Measurements from ENCODE around the gene KITLG. TPM values are rescaled to one million over a fixed set of nuclear protein-coding genes. Genes with fewer than 3 reads are reported as not detected.

Gene KITLG
- total and polyA plus RNA-seq, 2 experiments from 2014 or later: 4.3 to 30.4 TPM

DNA sequence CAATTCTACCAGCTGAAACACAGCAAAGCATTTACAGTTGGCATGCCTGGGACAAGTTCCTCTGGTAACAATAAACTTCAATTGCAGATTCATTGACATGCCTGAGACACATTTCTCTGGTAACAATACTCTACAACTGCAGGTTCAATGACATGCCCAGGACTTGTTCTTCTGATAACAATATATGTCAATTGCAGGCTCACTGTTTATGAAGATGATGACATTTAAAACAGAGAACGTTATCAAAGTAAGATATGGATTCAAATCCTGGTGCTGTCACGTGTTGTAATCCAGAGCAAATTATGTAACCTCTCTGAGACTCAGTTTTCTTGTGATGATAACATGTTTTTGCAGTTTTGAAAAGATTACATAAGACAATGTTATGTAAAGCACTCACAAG is 20.5 kb downstream of the KITLG start:
- no peak overlapping the region for H2AFZ ChIP-seq
- peak overlapping the region; percentile 9 for H3K27ac ChIP-seq
- no peak overlapping the region for H3K4me2 ChIP-seq
- H3K27me3 ChIP-seq: no peaks in the 10 kb centered on the region
- H3K4me1 ChIP-seq (ENCODE audit: insufficient read depth): peaks cover 6% of the 10 kb centered on the region
- H3K79me2 ChIP-seq: peaks cover 80% of the 10 kb centered on the region
- no peaks in the 10 kb centered on the region for H3K36me3 ChIP-seq (replicated peaks; ENCODE audit: insufficient read depth, low read depth)
- no peak for DNase-seq (ENCODE audit: low spot score)
- no peaks in the 10 kb centered on the region for H3K9me3 ChIP-seq (ENCODE audit: low read depth)
- no peaks in the 10 kb centered on the region for H4K20me1 ChIP-seq (ENCODE audit: insufficient read depth, poor library complexity, severe bottlenecking)
- WGBS (ENCODE audit: low lambda C conversion rate, missing lambda C conversion rate): 47% methylated on average over 2 of the region's 2 CpGs
- no peak for TF ChIP-seq EZH2phosphoT487 (IDR thresholded peaks at IDR 0.05; ENCODE audit: low read depth, severe bottlenecking, unreplicated experiment)
- no peak for TF ChIP-seq EZH2 (IDR thresholded peaks at IDR 0.05; ENCODE audit: borderline replicate concordance)
- TF ChIP-seq, protein P1, sequence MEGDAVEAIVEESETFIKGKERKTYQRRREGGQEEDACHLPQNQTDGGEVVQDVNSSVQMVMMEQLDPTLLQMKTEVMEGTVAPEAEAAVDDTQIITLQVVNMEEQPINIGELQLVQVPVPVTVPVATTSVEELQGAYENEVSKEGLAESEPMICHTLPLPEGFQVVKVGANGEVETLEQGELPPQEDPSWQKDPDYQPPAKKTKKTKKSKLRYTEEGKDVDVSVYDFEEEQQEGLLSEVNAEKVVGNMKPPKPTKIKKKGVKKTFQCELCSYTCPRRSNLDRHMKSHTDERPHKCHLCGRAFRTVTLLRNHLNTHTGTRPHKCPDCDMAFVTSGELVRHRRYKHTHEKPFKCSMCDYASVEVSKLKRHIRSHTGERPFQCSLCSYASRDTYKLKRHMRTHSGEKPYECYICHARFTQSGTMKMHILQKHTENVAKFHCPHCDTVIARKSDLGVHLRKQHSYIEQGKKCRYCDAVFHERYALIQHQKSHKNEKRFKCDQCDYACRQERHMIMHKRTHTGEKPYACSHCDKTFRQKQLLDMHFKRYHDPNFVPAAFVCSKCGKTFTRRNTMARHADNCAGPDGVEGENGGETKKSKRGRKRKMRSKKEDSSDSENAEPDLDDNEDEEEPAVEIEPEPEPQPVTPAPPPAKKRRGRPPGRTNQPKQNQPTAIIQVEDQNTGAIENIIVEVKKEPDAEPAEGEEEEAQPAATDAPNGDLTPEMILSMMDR (IDR thresholded peaks at IDR 0.05; ENCODE audit: poor library complexity): no peak
- peaks cover 4% of the 10 kb centered on the region for H3K9me2 ChIP-seq (replicated peaks; ENCODE audit: insufficient read depth)
- no peak overlapping the region for H3K4me3 ChIP-seq

- Histone ChIP-seq H3K9me3 (ENCODE audit: low read depth) (no peaks in the 10 kb centered on the region), H3K4me2 (no peak overlapping the region), H3K36me3 (replicated peaks; ENCODE audit: insufficient read depth, low read depth) (no peaks in the 10 kb centered on the region), H3K27ac (peak overlapping the region; percentile 9), H3K9me2 (replicated peaks; ENCODE audit: insufficient read depth) (peaks cover 4% of the 10 kb centered on the region), H3K27me3 (no peaks in the 10 kb centered on the region), H4K20me1 (ENCODE audit: insufficient read depth, poor library complexity, severe bottlenecking) (no peaks in the 10 kb centered on the region), H3K4me3 (no peak overlapping the region), H2AFZ (no peak overlapping the region), H3K79me2 (peaks cover 80% of the 10 kb centered on the region), H3K4me1 (ENCODE audit: insufficient read depth) (peaks cover 6% of the 10 kb centered on the region)
- 69% methylated on average over 7 of the region's 7 CpGs for WGBS (ENCODE audit: low lambda C conversion rate, missing lambda C conversion rate)
- DNase-seq (ENCODE audit: low spot score): no peak
- TF ChIP-seq EZH2 (IDR thresholded peaks at IDR 0.05; ENCODE audit: borderline replicate concordance): no peak
- no peak for TF ChIP-seq EZH2phosphoT487 (IDR thresholded peaks at IDR 0.05; ENCODE audit: low read depth, severe bottlenecking, unreplicated experiment)
Measured at GRCh38 chr12:88559199-88559598, 21.1 kb downstream of the KITLG start.

DNA sequence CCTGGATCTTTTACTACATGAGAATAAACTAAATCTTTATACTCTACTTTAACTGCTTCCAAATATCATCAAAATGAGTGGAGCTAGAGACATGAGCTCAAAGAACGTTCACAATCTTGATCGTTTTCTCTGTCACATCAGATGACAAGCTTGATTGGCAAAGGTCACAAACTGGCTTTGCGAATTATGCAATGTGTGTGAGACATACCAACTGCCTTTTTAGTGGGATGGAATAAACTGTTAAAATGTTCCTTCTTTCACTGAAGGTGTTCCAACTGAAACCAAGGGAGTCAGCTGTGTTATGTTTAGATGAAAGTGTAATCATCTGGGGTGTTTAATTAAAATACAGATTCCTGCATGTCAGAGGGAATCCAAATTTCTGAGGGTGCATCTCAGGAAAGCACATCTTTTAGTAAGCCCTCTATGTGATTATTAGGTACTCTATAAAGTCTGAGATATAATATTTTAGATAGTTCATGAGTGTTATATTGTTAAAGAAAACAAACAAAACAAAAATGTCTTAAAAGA is 21.9 kb downstream of the KITLG start:
- TF ChIP-seq EZH2 (IDR thresholded peaks at IDR 0.05; ENCODE audit: borderline replicate concordance) (no peak), EZH2phosphoT487 (IDR thresholded peaks at IDR 0.05; ENCODE audit: low read depth, severe bottlenecking, unreplicated experiment) (no peak)
- TF ChIP-seq, protein P1 (IDR thresholded peaks at IDR 0.05; ENCODE audit: poor library complexity): no peak
- 76% methylated on average over 3 of the region's 3 CpGs for WGBS (ENCODE audit: low lambda C conversion rate, missing lambda C conversion rate)
- peaks cover 4% of the 10 kb centered on the region for H3K9me2 ChIP-seq (replicated peaks; ENCODE audit: insufficient read depth)
- no peaks in the 10 kb centered on the region for H3K27me3 ChIP-seq
- H3K4me3 ChIP-seq: no peak overlapping the region
- no peaks in the 10 kb centered on the region for H3K36me3 ChIP-seq (replicated peaks; ENCODE audit: insufficient read depth, low read depth)
- no peak overlapping the region for H3K27ac ChIP-seq
- no peak overlapping the region for H3K4me2 ChIP-seq
- no peaks in the 10 kb centered on the region for H3K9me3 ChIP-seq (ENCODE audit: low read depth)
- peaks cover 74% of the 10 kb centered on the region for H3K79me2 ChIP-seq
- no peak for DNase-seq (ENCODE audit: low spot score)
- no peaks in the 10 kb centered on the region for H4K20me1 ChIP-seq (ENCODE audit: insufficient read depth, poor library complexity, severe bottlenecking)
- H2AFZ ChIP-seq: no peak overlapping the region
- peaks cover 6% of the 10 kb centered on the region for H3K4me1 ChIP-seq (ENCODE audit: insufficient read depth)

DNA sequence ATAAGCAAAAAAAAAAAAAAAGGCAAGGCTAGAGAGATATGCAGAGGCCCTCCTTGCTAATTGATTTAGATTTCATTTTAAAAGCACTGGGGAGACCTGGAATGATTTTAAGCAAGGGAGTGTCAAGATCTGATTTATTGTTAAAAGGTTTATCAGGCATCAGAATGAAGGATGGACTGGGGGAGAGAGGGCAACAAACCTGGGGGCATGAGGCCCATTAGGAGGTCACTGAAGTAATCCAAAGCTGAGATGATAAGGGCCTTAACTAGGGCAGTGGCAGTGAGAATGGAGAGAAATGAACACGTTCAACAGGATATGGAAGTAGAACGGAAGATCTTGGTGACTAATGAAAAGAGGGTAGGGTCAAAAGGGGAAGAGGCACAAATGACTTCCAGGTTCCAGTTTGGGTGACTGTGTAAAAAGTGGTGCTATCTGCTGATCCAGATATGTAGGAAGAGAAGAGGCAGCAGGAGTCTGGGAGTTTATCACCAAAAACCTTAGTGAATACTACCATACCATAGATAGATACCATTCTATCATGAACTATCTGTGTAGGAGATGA is 24.0 kb downstream of the KITLG start:
- peaks cover 17% of the 10 kb centered on the region for H3K4me1 ChIP-seq (ENCODE audit: insufficient read depth)
- no peaks in the 10 kb centered on the region for H3K36me3 ChIP-seq (replicated peaks; ENCODE audit: insufficient read depth, low read depth)
- TF ChIP-seq EZH2 (IDR thresholded peaks at IDR 0.05; ENCODE audit: borderline replicate concordance) (no peak), EZH2phosphoT487 (IDR thresholded peaks at IDR 0.05; ENCODE audit: low read depth, severe bottlenecking, unreplicated experiment) (no peak)
- WGBS (ENCODE audit: low lambda C conversion rate, missing lambda C conversion rate): 54% methylated on average over 2 of the region's 2 CpGs
- H4K20me1 ChIP-seq (ENCODE audit: insufficient read depth, poor library complexity, severe bottlenecking): no peaks in the 10 kb centered on the region
- no peak overlapping the region for H3K27ac ChIP-seq
- no peak overlapping the region for H3K4me3 ChIP-seq
- no peak for DNase-seq (ENCODE audit: low spot score)
- no peaks in the 10 kb centered on the region for H3K27me3 ChIP-seq
- no peaks in the 10 kb centered on the region for H3K9me3 ChIP-seq (ENCODE audit: low read depth)
- H2AFZ ChIP-seq: no peak overlapping the region
- peaks cover 70% of the 10 kb centered on the region for H3K79me2 ChIP-seq
- no peak overlapping the region for H3K4me2 ChIP-seq
- H3K9me2 ChIP-seq (replicated peaks; ENCODE audit: insufficient read depth): peaks cover 4% of the 10 kb centered on the region
